ENCODE results near the gene EXOC1.

Gene EXOC1

GRCh38 chr4:55851885-55852284, 1.6 kb upstream of the EXOC1 start:
- DNase-seq (ENCODE audit: low read depth) = no peak

GRCh38 chr4:55854129-55854528, 681 bp downstream of the EXOC1 start:
- no peak for DNase-seq (ENCODE audit: low read depth)

GRCh38 chr4:55857586-55857985, 4.1 kb downstream of the EXOC1 start:
- DNase-seq (ENCODE audit: low read depth) = no peak

GRCh38 chr4:55859711-55860110, 6.3 kb downstream of the EXOC1 start:
- DNase-seq (ENCODE audit: low read depth) = no peak

GRCh38 chr4:55864577-55865223, 11.3 kb downstream of the EXOC1 start:
- no peak for DNase-seq (ENCODE audit: low read depth)

- DNase-seq (ENCODE audit: low read depth) = peak; percentile 40
Observed at GRCh38 chr4:55865228-55865806, 11.9 kb downstream of the EXOC1 start.

- DNase-seq (ENCODE audit: low read depth) = peak; percentile 94
Observed at GRCh38 chr4:55866290-55866907, 13.0 kb downstream of the EXOC1 start.

GRCh38 chr4:55866973-55867574, 13.6 kb downstream of the EXOC1 start:
- DNase-seq (ENCODE audit: low read depth) = peak; percentile 43

GRCh38 chr4:55868581-55869090, 15.2 kb downstream of the EXOC1 start:
- no peak for DNase-seq (ENCODE audit: low read depth)

- DNase-seq (ENCODE audit: low read depth) = no peak
Observed at GRCh38 chr4:55871299-55871800, 17.9 kb downstream of the EXOC1 start.

GRCh38 chr4:55874831-55875230, 21.4 kb downstream of the EXOC1 start:
- no peak for DNase-seq (ENCODE audit: low read depth)

- DNase-seq (ENCODE audit: low read depth) = no peak
Observed at GRCh38 chr4:55876387-55876786, 22.9 kb downstream of the EXOC1 start.

- DNase-seq (ENCODE audit: low read depth) = no peak
Observed at GRCh38 chr4:55879224-55879623, 25.8 kb downstream of the EXOC1 start.

- no peak for DNase-seq (ENCODE audit: low read depth)
Observed at GRCh38 chr4:55880652-55881280, 27.3 kb downstream of the EXOC1 start.

- DNase-seq (ENCODE audit: low read depth) = no peak
Observed at GRCh38 chr4:55884093-55884850, 30.8 kb downstream of the EXOC1 start.

- DNase-seq (ENCODE audit: low read depth) = no peak
Observed at GRCh38 chr4:55884851-55885219, 31.4 kb downstream of the EXOC1 start.

GRCh38 chr4:55887594-55887993, 34.1 kb downstream of the EXOC1 start:
- no peak for DNase-seq (ENCODE audit: low read depth)

GRCh38 chr4:55892156-55892555, 38.7 kb downstream of the EXOC1 start:
- no peak for DNase-seq (ENCODE audit: low read depth)

GRCh38 chr4:55896622-55897021, 43.2 kb downstream of the EXOC1 start:
- no peak for DNase-seq (ENCODE audit: low read depth)

- no peak for DNase-seq (ENCODE audit: low read depth)
Observed at GRCh38 chr4:55902677-55903076, 49.2 kb downstream of the EXOC1 start.

GRCh38 chr4:55903577-55903976, 50.1 kb downstream of the EXOC1 start:
- no peak for DNase-seq (ENCODE audit: low read depth)

GRCh38 chr4:55904576-55904975, 51.1 kb downstream of the EXOC1 start:
- no peak for DNase-seq (ENCODE audit: low read depth)

All from non-pigmented ciliary epithelial cell (primary cell).